GM21367 (cell line): ENCODE measurements around the gene RASL11A.
"Not testable (repeated sequence)": the region's sequence is repeated elsewhere in the genome, so short reads cannot be mapped to it uniquely, and the experiment has no call there.

ENCODE experiments used
- ATAC-seq: cut with Tn5 transposase; IDR thresholded peaks from one replicate; pipeline ENCODE4 v1.9.1; 2021; ENCODE audit not compliant: unreplicated experiment

The RASL11A gene

DNA sequence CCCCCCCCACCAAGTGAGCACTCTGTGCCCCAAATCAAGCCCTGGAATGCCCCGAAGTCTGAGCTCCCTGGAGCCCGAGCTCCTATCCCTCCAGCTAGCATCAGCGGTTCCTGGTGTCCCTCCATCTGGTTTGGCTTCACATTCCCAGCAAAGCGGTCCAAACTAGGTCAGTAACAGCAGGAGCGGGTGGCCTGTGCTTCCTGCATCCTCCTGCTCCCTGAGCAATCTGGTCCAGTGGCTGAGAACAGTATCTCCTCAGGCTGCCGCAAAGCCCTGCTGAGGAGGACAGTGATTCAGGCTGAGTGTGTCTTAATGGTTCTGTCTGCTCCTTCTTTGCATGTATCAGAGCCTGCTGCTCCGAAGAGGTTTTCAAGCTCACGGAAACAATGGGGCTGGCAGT, 25.9 kb downstream of the RASL11A start:
- no peak for ATAC-seq

DNA sequence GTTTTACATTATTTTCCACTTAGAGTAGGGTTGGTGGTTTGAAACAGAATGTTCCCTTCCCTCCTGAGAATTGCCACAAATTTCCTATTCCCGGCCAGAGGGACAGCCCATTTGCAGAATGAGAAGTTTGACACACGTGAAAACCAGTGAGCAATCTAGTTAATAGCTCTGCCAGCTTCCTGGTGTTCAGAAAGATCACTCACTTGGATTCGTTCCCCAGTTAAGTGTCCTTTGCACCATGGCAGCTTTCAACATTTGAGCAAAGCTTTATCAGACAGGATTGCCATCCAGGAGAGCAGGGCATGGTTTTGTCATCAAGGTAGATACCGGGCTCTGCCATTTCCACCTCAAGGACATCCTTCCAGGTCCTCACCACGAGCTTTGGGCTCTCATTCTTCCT, 28.2 kb downstream of the RASL11A start:
- ATAC-seq = no peak

GRCh38 chr13:27300406-27300805, 29.8 kb downstream of the RASL11A start:
- ATAC-seq = not testable (repeated sequence)

DNA sequence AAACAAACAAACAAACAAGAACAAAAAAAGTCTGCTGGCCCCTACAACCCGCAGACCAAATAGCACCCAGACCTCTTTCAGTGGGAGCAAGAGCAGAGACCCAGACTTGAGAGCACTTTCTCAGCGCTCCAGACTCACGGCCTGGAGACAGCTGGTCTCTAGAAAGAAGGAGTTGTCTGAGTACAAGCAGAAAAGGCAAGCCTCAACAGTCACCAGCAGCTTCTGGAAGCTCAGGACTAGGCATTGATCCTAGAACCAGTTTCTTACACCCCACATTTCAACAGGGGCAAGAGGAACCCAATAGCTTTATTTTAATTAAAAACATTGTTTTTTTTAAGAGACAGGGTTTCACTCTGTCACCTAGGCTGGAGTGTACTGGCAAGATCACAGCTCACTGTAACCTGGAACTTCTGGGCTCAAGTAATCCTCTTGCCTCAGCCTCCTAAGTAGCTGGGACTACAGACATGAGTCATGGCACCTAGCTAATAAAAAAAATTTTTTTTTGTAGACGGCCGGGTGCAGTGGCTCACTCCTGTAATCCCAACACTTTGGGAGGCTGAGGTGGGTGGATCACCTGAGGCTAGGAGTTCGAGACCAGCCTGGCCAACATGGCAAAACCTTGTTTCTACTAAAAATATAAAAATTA, 30.4 kb downstream of the RASL11A start:
- ATAC-seq = no peak

DNA sequence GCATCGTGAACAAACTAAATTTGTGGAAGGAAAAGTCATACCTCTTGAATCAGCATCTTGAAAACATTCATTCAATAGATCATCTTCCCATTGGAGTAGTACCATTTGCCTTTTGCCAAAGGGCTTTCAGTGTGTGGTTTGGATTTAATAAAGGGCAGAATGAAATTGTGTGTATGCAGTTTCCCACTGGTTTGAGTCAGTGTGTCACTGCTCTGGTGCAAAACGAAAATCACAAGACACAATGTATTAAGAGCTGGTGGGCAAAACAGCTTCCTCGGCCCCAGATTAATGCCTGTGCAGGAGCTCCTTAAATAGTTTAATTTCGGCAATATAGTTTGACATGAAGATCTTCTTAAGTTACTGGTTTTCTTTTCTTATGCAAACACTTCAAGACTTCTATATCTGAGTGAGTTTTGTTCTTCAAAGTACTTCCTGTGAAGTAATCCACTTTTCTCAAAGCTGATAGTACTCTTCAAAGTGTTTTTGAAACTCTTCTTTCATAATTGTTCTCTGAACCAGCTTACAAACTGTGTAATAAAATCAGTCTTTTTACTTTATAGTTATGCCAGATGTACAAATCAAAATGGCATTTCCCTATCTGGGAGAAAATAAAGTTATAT, 32.1 kb downstream of the RASL11A start:
- no peak for ATAC-seq

DNA sequence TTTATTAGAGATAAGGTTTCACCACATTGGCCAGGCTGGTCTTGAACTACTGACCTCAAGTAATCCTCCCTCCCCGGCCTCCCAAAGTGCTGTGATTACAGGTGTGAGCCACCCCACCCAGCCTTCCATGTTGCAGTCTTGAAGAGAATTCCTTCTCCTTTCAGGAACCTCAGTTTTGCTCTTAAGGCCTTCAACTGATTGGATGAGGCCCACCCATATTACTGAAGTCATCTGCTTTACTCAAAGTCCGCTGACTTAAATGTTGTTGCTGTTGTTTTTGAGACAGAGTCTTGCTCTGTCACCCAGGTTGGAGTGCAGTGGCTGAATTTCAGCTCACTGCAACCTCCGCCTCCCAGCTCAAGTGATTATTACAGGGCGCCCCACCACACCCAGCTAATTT, 33.5 kb downstream of the RASL11A start:
- ATAC-seq = no peak

- ATAC-seq = no peak
Observed at GRCh38 chr13:27304611-27305010, 34.0 kb downstream of the RASL11A start.

- no peak for ATAC-seq
Observed at GRCh38 chr13:27306364-27306763, 35.7 kb downstream of the RASL11A start.

- no peak for ATAC-seq
Observed at GRCh38 chr13:27308941-27309340, 38.3 kb downstream of the RASL11A start.

- ATAC-seq = no peak
Observed at GRCh38 chr13:27309401-27309958, 38.9 kb downstream of the RASL11A start.

- ATAC-seq = no peak
Observed at GRCh38 chr13:27309967-27310598, 39.5 kb downstream of the RASL11A start.

DNA sequence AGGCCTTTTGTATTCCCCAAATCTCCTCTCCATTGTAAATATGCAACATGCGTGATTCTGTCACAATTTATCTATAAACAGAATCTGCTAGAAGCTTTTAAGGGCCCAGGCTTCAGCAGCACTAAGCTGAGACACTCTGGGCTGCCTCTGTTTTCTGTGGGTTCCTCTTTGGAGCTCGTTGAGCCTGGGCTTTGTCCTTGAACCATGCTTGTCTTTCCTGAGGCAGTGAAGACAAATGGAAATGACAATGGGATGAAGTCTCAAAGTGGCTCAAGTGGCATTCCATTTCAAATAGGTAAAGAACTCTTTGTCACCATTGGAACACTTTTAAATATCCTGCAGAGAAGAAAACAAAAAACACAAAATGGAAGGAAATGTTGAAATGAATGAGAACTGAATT, 40.3 kb downstream of the RASL11A start:
- no peak for ATAC-seq

GRCh38 chr13:27311518-27312210, 41.0 kb downstream of the RASL11A start:
- no peak for ATAC-seq

DNA sequence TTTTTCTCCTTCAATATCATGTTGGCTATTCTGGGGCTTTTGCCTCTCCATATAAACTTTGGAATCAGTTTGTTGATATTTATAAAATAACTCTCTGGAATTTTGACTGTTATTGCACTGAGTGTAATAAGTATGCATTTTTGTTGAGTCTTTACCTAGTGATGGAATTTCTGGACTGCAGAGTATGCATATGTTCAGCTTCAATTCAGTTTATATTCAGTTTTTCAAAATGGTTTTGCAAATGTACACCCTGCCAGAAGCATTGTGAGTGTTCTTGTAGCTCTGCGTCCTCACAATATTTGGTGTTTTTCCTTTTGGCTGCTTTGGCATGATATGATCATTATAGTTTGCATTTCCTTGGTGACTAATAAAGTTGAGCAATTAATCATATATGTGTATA, 43.1 kb downstream of the RASL11A start:
- ATAC-seq = no peak

GRCh38 chr13:27319404-27319803, 48.8 kb downstream of the RASL11A start:
- no peak for ATAC-seq

DNA sequence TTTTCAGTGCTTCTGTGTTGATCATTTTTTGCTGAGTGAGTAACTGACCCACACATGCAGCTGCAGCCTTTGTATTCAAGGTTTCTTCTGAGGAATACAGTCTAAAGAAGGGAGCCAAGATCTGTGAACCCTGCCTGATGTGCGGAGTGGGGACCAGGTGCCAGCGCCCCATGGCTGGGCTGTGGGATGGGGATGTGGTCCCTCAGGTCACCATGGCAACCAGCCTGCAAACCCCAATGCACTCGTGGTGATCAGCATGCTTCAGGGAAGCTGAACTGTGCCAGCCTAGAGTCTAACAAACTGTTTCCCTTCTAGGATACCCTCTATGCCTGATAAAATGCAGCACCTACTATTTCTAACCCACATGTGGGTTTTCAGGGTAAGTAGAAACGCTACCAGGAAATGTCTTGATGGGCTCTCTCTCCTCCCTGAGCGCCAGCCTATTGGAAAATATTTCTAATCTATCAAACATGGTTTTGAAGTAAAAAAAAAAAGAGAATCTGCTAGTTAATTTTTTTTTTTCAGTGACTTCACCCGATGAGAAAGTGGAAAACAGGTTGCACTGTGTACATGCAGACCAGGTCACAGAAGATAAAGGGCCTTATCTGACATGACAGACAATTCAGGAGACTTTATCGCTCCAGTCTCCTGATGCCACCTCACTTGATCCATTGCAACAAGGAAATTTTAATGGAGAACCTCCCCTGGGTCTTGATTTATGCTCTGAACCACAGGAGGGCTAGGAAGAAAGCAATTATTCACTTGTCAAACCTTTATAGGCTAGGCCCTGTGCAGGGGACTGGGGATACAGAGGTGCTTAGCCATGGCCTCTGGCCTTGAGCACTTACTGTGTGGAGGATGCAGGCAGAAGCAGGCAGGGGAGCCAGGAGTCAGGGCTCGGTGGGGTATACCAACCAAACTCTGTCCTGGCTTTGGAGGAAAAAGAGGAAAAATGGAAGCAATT, 51.1 kb downstream of the RASL11A start:
- ATAC-seq = no peak

GRCh38 chr13:27322443-27322842, 51.8 kb downstream of the RASL11A start:
- not testable (repeated sequence) for ATAC-seq
